DOHH2 (cell line): Measurements from ENCODE around the gene MRPS16.

ENCODE experiments used
- CTCF ChIP-seq: fragments of 200-600 bp; sonication (generic); IDR thresholded peaks from one replicate; pipeline ENCODE4 v1.5.1; 2014; ENCODE audit warnings: antibody characterized with exemption, mild to moderate bottlenecking, low read depth, low read length; ENCODE audit not compliant: poor library complexity, severe bottlenecking
- EZH2phosphoT487 ChIP-seq: fragments of 200-600 bp; sonication (generic); IDR thresholded peaks from 2 replicates; pipeline ENCODE4 v1.6.1; 2017; ENCODE audit warnings: borderline replicate concordance, mild to moderate bottlenecking, antibody characterized with exemption, low read length, moderate library complexity, mixed read lengths

GRCh38 chr10:73296946-73297345 is 44.5 kb upstream of the MRPS16 start:
- TF ChIP-seq CTCF (no peak), EZH2phosphoT487 (no peak)
